Glutamatergic neuron (in vitro differentiated cells): ENCODE results near the gene TNIP1. TPM values are rescaled to one million over a fixed set of nuclear protein-coding genes. Genes with fewer than 3 reads are reported as not detected.

Experiments used
- DNase-seq: peaks from one replicate; pipeline ENCODE4 v3.0.0; 2022
- H3K27ac Mint-ChIP-seq: one replicate; pipeline ENCODE4 v1.8.0; 2020; ENCODE audit warnings: mild to moderate bottlenecking, mixed read lengths, inconsistent platforms; ENCODE audit not compliant: unreplicated experiment
- H3K27me3 Mint-ChIP-seq: one replicate; pipeline ENCODE4 v1.8.0; 2020; ENCODE audit warnings: mild to moderate bottlenecking, moderate library complexity, mixed read lengths, inconsistent platforms; ENCODE audit not compliant: unreplicated experiment
- H3K36me3 Mint-ChIP-seq: one replicate; pipeline ENCODE4 v1.8.0; 2020; ENCODE audit warnings: mild to moderate bottlenecking, mixed read lengths, inconsistent platforms; ENCODE audit not compliant: unreplicated experiment
- H3K4me1 Mint-ChIP-seq: one replicate; pipeline ENCODE4 v1.8.0; 2020; ENCODE audit warnings: mild to moderate bottlenecking, low read depth, mixed read lengths, inconsistent platforms; ENCODE audit not compliant: unreplicated experiment
- H3K4me3 Mint-ChIP-seq: one replicate; pipeline ENCODE4 v1.8.0; 2020; ENCODE audit warnings: mild to moderate bottlenecking, mixed read lengths, inconsistent platforms; ENCODE audit not compliant: unreplicated experiment
- H3K9me3 Mint-ChIP-seq: one replicate; pipeline ENCODE4 v1.8.0; 2020; ENCODE audit warnings: mild to moderate bottlenecking, moderate library complexity, mixed read lengths, inconsistent platforms; ENCODE audit not compliant: unreplicated experiment
- CTCF ChIP-seq: fragments of 200-600 bp; sonication (generic); IDR thresholded peaks from one replicate; pipeline ENCODE4 v1.5.0; 2021; ENCODE audit not compliant: partially characterized antibody, unreplicated experiment
- total RNA-seq: library from RNA; stranded (reverse); fragmentation: NEBNext Ultra II Directional; extraction: Animal tissue kit (Norgen Biotek cat#: 25700); gene quantifications from one replicate; pipeline ENCODE4 v1.2.1, GENCODE V29; 2021; ENCODE audit not compliant: unreplicated experiment

TNIP1 gene
- total RNA-seq, 1 donor from 2014 or later = 34.1 TPM

- no peaks in the 10 kb centered on the region for H3K4me1 Mint-ChIP-seq
These were observed 72.7 kb downstream of the TNIP1 start for GRCh38 chr5:151008210-151008491.

GRCh38 chr5:151007430-151008209 is 73.2 kb downstream of the TNIP1 start:
- H3K27me3 Mint-ChIP-seq = no peaks in the 10 kb centered on the region
- peaks cover 3% of the 10 kb centered on the region for H3K9me3 Mint-ChIP-seq
- no peak for TF ChIP-seq CTCF
- H3K4me3 Mint-ChIP-seq = no peak overlapping the region
- no peak for DNase-seq
- H3K36me3 Mint-ChIP-seq = no peaks in the 10 kb centered on the region
- no peaks in the 10 kb centered on the region for H3K4me1 Mint-ChIP-seq
- H3K27ac Mint-ChIP-seq = no peak overlapping the region

More at GRCh38 chr5:151008210-151008491, 72.7 kb downstream of the TNIP1 start:
- H3K4me3 Mint-ChIP-seq = no peak overlapping the region
- H3K9me3 Mint-ChIP-seq = peaks cover 3% of the 10 kb centered on the region
- H3K27me3 Mint-ChIP-seq = no peaks in the 10 kb centered on the region
- no peaks in the 10 kb centered on the region for H3K36me3 Mint-ChIP-seq
- TF ChIP-seq CTCF = no peak
- DNase-seq = no peak
- H3K27ac Mint-ChIP-seq = no peak overlapping the region

DNA sequence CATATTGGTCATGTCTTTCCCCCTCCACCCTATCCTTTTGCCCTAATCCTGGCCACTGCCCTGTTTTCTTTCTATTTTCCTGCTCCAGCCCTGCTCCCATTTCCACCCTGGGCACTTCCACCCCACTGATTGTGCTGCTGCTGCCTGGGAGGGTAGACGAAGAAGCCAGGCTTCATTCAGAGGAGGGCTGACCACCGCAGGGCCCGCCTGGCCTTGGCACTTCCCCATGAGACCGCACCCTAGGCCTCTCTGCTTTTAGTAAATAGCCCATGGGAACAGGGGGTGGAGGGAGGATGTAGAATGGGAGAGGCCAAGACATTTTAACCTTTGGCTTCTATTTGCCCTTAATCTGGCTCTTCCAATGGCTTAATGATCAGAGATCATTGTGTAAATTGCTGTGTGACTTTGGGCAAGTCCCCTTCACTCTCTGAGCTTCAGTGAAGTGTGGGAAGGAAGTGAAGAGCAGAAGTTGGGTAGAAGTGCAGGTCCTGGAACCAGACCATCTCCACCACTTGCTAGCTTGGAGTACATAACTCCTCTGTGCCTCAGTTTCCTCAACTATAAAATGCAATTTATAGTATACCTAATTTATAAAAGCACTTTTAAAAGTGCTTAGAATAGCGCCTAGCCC is 74.0 kb downstream of the TNIP1 start:
- no peak overlapping the region for H3K27ac Mint-ChIP-seq
- TF ChIP-seq CTCF = no peak
- no peaks in the 10 kb centered on the region for H3K36me3 Mint-ChIP-seq
- DNase-seq = no peak
- no peak overlapping the region for H3K4me3 Mint-ChIP-seq
- H3K27me3 Mint-ChIP-seq = no peaks in the 10 kb centered on the region
- H3K9me3 Mint-ChIP-seq = peaks cover 2% of the 10 kb centered on the region
- H3K4me1 Mint-ChIP-seq = no peaks in the 10 kb centered on the region

- no peak for DNase-seq
- Mint-ChIP-seq H3K27me3 (no peaks in the 10 kb centered on the region), H3K9me3 (no peaks in the 10 kb centered on the region), H3K36me3 (no peaks in the 10 kb centered on the region), H3K4me3 (no peak overlapping the region), H3K27ac (no peak overlapping the region), H3K4me1 (no peaks in the 10 kb centered on the region)
- no peak for TF ChIP-seq CTCF
These were observed 74.8 kb downstream of the TNIP1 start for GRCh38 chr5:151005950-151006576.
